Measurements from ENCODE around the gene CENPW.

- no peak for TF ChIP-seq CTCF (conservative IDR thresholded peaks at IDR 0.05)
- TF ChIP-seq EZH2 (IDR thresholded peaks at IDR 0.05; ENCODE audit: low read depth): no peak
These were observed 6.2 kb upstream of the CENPW start for GRCh38 chr6:126333729-126334128.

Data from PC-9 (cell line).